SK-N-SH (cell line): Measurements from ENCODE around the gene RAD51B. TPM values are rescaled to one million over a fixed set of nuclear protein-coding genes. Genes with fewer than 3 reads are reported as not detected.

Source experiments
- CTCF ChIA-PET: fragments of 300-600, 350-600 bp; formaldehyde crosslinking; extraction: SDS; loops from one replicate; lab custom pipeline; 2021; lab: Yijun Ruan, JAX
- POLR2A ChIA-PET: fragments of 350-600 bp; sonication (Branson Sonifier 250); formaldehyde crosslinking; extraction: SDS; loops from one replicate; lab custom pipeline; 2020; ENCODE audit warnings: antibody characterized with exemption, inconsistent platforms; lab: Yijun Ruan, JAX
- DNase-seq: peaks from one replicate; pipeline ENCODE4 v3.0.0; 2012
- H2AFZ ChIP-seq: fragments of 200-600 bp; sonication (generic); 2 replicates; pipeline ENCODE4 v1.8.1; 2016; ENCODE audit warnings: antibody characterized with exemption, mild to moderate bottlenecking, low read depth
- H3F3A ChIP-seq: fragments of 200-600 bp; sonication (generic); replicated peaks from 2 replicates; pipeline ENCODE3; 2016; ENCODE audit warnings: antibody characterized with exemption, mild to moderate bottlenecking; ENCODE audit not compliant: insufficient read depth
- H3K27ac ChIP-seq, 2 experiments: fragments of 200-500 bp in 1 of 2; fragments of 200-600 bp in 1 of 2; sonication (Bioruptor generic) in 1 of 2; sonication (generic), shearing (Covaris generic) in 1 of 2; 2 replicates each; pipeline versions ENCODE4 v1.5.1 to v1.6.1; 2014 to 2016; ENCODE audit warnings: low read depth in 2 of 2, inconsistent platforms in 1 of 2, low read length in 1 of 2, mild to moderate bottlenecking in 1 of 2, mixed read lengths in 1 of 2
- H3K27me3 ChIP-seq: fragments of 200-600 bp; sonication (generic), shearing (Covaris generic); 2 replicates; pipeline ENCODE4 v1.6.1; 2016; ENCODE audit warnings: mixed run types; ENCODE audit not compliant: insufficient read depth
- H3K36me3 ChIP-seq, 2 experiments: fragments of 200-500 bp in 1 of 2; fragments of 200-600 bp in 1 of 2; sonication (Bioruptor generic) in 1 of 2; sonication (generic) in 1 of 2; replicated peaks in 1 of 2; 2 replicates each; pipeline versions ENCODE3 to v1.5.1; 2014 to 2016; ENCODE audit warnings: low read length in 1 of 2, mild to moderate bottlenecking in 1 of 2; ENCODE audit not compliant: insufficient read depth in 2 of 2, control insufficient read depth in 1 of 2
- H3K4me1 ChIP-seq, 2 experiments: fragments of 200-500 bp in 1 of 2; fragments of 200-600 bp in 1 of 2; sonication (Bioruptor generic) in 1 of 2; sonication (generic), shearing (Covaris generic) in 1 of 2; 2 replicates each; pipeline versions ENCODE4 v1.5.1 to v1.6.1; 2014 to 2016; ENCODE audit warnings: low read depth in 1 of 2, low read length in 1 of 2, mixed run types in 1 of 2; ENCODE audit not compliant: insufficient read depth in 2 of 2, control insufficient read depth in 1 of 2
- H3K4me2 ChIP-seq: fragments of 200-600 bp; sonication (generic), shearing (Covaris generic); 2 replicates; pipeline ENCODE4 v1.6.1; 2017; ENCODE audit warnings: mixed run types
- H3K4me3 ChIP-seq, 2 experiments: fragments of 200-500 bp in 1 of 2; fragments of 200-600 bp in 1 of 2; sonication (Bioruptor generic) in 1 of 2; sonication (generic), shearing (Covaris generic) in 1 of 2; 2 replicates each; pipeline versions ENCODE4 v1.5.1 to v1.8.1; 2014 to 2016; ENCODE audit warnings: low read depth in 2 of 2, inconsistent platforms in 1 of 2, low read length in 1 of 2, mild to moderate bottlenecking in 1 of 2, mixed read lengths in 1 of 2, moderate library complexity in 1 of 2
- H3K79me2 ChIP-seq: fragments of 200-600 bp; sonication (generic); 2 replicates; pipeline ENCODE4 v1.8.1; 2017; ENCODE audit warnings: mild to moderate bottlenecking; ENCODE audit not compliant: insufficient read depth
- H3K9ac ChIP-seq: fragments of 200-600 bp; sonication (generic); 2 replicates; pipeline ENCODE4 v1.6.1; 2017; ENCODE audit warnings: mixed run types
- H3K9me2 ChIP-seq: fragments of 200-600 bp; sonication (generic); 2 replicates; pipeline ENCODE4 v1.6.1; 2017; ENCODE audit warnings: mixed run types
- H3K9me3 ChIP-seq: fragments of 200-600 bp; sonication (generic); 2 replicates; pipeline ENCODE4 v1.6.1; 2017; ENCODE audit warnings: mixed run types, mild to moderate bottlenecking, moderate library complexity
- H4K20me1 ChIP-seq: fragments of 200-600 bp; sonication (generic); 2 replicates; pipeline ENCODE4 v1.6.1; 2017; ENCODE audit warnings: mild to moderate bottlenecking, mixed run types; ENCODE audit not compliant: insufficient read depth
- CHD2 ChIP-seq: fragments of 150-350 bp; IDR thresholded peaks from 2 replicates; pipeline ENCODE4 v1.6.1; 2018; ENCODE audit warnings: low read length; ENCODE audit not compliant: partially characterized antibody
- CTCF ChIP-seq: fragments of 200-600 bp; sonication (generic); IDR thresholded peaks from 2 replicates; pipeline ENCODE4 v1.6.1; 2017; ENCODE audit warnings: antibody characterized with exemption, mild to moderate bottlenecking, moderate library complexity
- EP300 ChIP-seq, 2 experiments: IDR thresholded peaks; 2 replicates each; pipeline versions ENCODE4 v1.4.0 to v1.6.1; 2012; ENCODE audit warnings: borderline replicate concordance in 1 of 2, low read depth in 1 of 2, low read length in 1 of 2
- FOSL2 ChIP-seq: IDR thresholded peaks from 2 replicates; pipeline ENCODE4 v1.4.0; 2012; ENCODE audit warnings: low read depth, mild to moderate bottlenecking, moderate library complexity, borderline replicate concordance
- FOXJ3 ChIP-seq: sonication (generic); formaldehyde crosslinking; IDR thresholded peaks from 2 replicates; pipeline ENCODE4 v1.5.1; 2020; ENCODE audit warnings: mild to moderate bottlenecking, missing genetic modification reagents
- GABPA ChIP-seq: IDR thresholded peaks from 2 replicates; pipeline ENCODE4 v1.4.0; 2012; ENCODE audit warnings: low read depth, mild to moderate bottlenecking
- MEF2A ChIP-seq: IDR thresholded peaks from 2 replicates; pipeline ENCODE4 v1.4.0; 2012; ENCODE audit warnings: low read depth, borderline replicate concordance
- MXI1 ChIP-seq: IDR thresholded peaks from 2 replicates; pipeline ENCODE4 v1.6.1; 2012; ENCODE audit warnings: mild to moderate bottlenecking, low read depth, low read length, improper control_type of control experiment
- NFIC ChIP-seq: IDR thresholded peaks from 2 replicates; pipeline ENCODE4 v1.4.0; 2012; ENCODE audit warnings: borderline replicate concordance
- NRF1 ChIP-seq: IDR thresholded peaks from 2 replicates; pipeline ENCODE4 v1.6.1; 2012; ENCODE audit warnings: low read depth, mild to moderate bottlenecking, low read length
- PBX3 ChIP-seq: IDR thresholded peaks from 2 replicates; pipeline ENCODE4; 2012
- POLR2AphosphoS5 ChIP-seq: IDR thresholded peaks from 2 replicates; pipeline ENCODE4 v1.6.1; 2012; ENCODE audit warnings: low read depth, low read length
- REST ChIP-seq: IDR thresholded peaks from 2 replicates; pipeline ENCODE4 v1.6.1; 2012; ENCODE audit warnings: mild to moderate bottlenecking, low read depth, low read length, moderate library complexity
- RFX5 ChIP-seq: IDR thresholded peaks from 2 replicates; pipeline ENCODE4 v1.6.1; 2012; ENCODE audit warnings: mild to moderate bottlenecking, improper control_type of control experiment, low read length
- RXRA ChIP-seq: IDR thresholded peaks from 2 replicates; pipeline ENCODE4 v1.4.0; 2012; ENCODE audit warnings: low read depth, mild to moderate bottlenecking, borderline replicate concordance
- SIN3A ChIP-seq: IDR thresholded peaks from 2 replicates; pipeline ENCODE4 v1.6.1; 2012; ENCODE audit warnings: low read depth, mild to moderate bottlenecking, low read length, moderate library complexity, borderline replicate concordance
- TAF1 ChIP-seq: IDR thresholded peaks from 2 replicates; pipeline ENCODE4 v1.6.1; 2012; ENCODE audit warnings: low read depth, mild to moderate bottlenecking, low read length, moderate library complexity, borderline replicate concordance
- TCF12 ChIP-seq: IDR thresholded peaks from 2 replicates; pipeline ENCODE4 v1.4.0; 2012
- USF1 ChIP-seq: IDR thresholded peaks from 2 replicates; pipeline ENCODE4 v1.4.0; 2012; ENCODE audit warnings: low read depth, borderline replicate concordance
- USF2 ChIP-seq: fragments of 150-350 bp; IDR thresholded peaks from 2 replicates; pipeline ENCODE4 v1.6.1; 2017; ENCODE audit warnings: antibody characterized with exemption, low read length, low read depth, borderline replicate concordance
- YY1 ChIP-seq: IDR thresholded peaks from 2 replicates; pipeline ENCODE4 v1.4.0; 2012; ENCODE audit warnings: low read depth, mild to moderate bottlenecking
- WGBS: methylation state at CpG from one replicate; pipeline ENCODE4 v1.1.6; 2017; ENCODE audit warnings: low lambda C conversion rate; 5-methylcytosine and 5-hydroxymethylcytosine counted together
- polyA plus RNA-seq, 3 experiments: library from polyadenylated mRNA; depleted of rRNA; stranded (reverse); fragments of >200 nt; gene quantifications; 2 replicates each; pipeline ENCODE4 v1.2.3, GENCODE V29; 2012

RAD51B gene
- polyA plus RNA-seq, 1 of the 3 experiments (the other 2 are of a cell fraction) = 6.0 TPM

- no peak for TF ChIP-seq NRF1
- TF ChIP-seq GABPA = 0 out of 2 replicates have a peak, but pooled peaks have one; percentile 16
- TF ChIP-seq RXRA = no peak
- TF ChIP-seq POLR2AphosphoS5 = no peak
- TF ChIP-seq TCF12 = no peak
These were observed 17.5 kb downstream of the RAD51B start (continued) for GRCh38 chr14:67837011-67837624.

GRCh38 chr14:67846029-67846610, 26.5 kb downstream of the RAD51B start:
- Histone ChIP-seq H3K9me2 (no peaks in the 10 kb centered on the region), H3F3A (no peaks in the 10 kb centered on the region), H3K9ac (no peak overlapping the region), H3K4me3 (no peak overlapping the region), H3K79me2 (no peaks in the 10 kb centered on the region), H4K20me1 (no peaks in the 10 kb centered on the region), H3K4me1 (no peaks in the 10 kb centered on the region), H3K27me3 (no peaks in the 10 kb centered on the region), H3K9me3 (0 out of 2 replicates have a peak, but pooled peaks cover 3% of the 10 kb centered on the region), H3K36me3 (no peaks in the 10 kb centered on the region), H2AFZ (no peak overlapping the region), H3K27ac (no peak overlapping the region), H3K4me2 (no peak overlapping the region)
- ChIA-PET CTCF (no interaction called here), POLR2A (no interaction called here)
- 93% methylated on average over 15 of the region's 17 CpGs for WGBS
- no peak for DNase-seq
- TF ChIP-seq MEF2A = no peak
- TF ChIP-seq EP300 (IDR thresholded peaks at IDR 0.05; ENCODE audit: borderline replicate concordance in 1 of 2, low read depth in 1 of 2, low read length in 1 of 2) = no peak
- no peak for TF ChIP-seq RFX5
- TF ChIP-seq USF2 = no peak
- no peak for TF ChIP-seq GABPA
- no peak for TF ChIP-seq USF1
- TF ChIP-seq REST = no peak
- no peak for TF ChIP-seq TCF12
- TF ChIP-seq YY1 = no peak
- no peak for TF ChIP-seq CTCF
- TF ChIP-seq FOXJ3 (CRISPR knock-in tag) = no peak
- TF ChIP-seq SIN3A = no peak
- TF ChIP-seq CHD2 = no peak
- TF ChIP-seq FOSL2 = no peak
- no peak for TF ChIP-seq MXI1
- TF ChIP-seq NRF1 = no peak
- TF ChIP-seq NFIC = no peak
- no peak for TF ChIP-seq TAF1
- TF ChIP-seq PBX3 = no peak
